ENCODE results near the gene SMYD4. TPM values are rescaled to one million over a fixed set of nuclear protein-coding genes. Genes with fewer than 3 reads are reported as not detected.

SMYD4 gene
- total RNA-seq, 1 experiment from 2014 or later = 9.3 TPM

GRCh38 chr17:1875597-1875996 lies 45.9 kb upstream of the SMYD4 start:
- CTCF ChIA-PET = no interaction called here
- DNase-seq (no peak), ATAC-seq (no peak)
- Histone ChIP-seq H3K4me1 (ENCODE audit: insufficient read depth, low read length) (no peaks in the 10 kb centered on the region), H3K36me3 (ENCODE audit: low read depth, low read length) (peaks cover 16% of the 10 kb centered on the region), H3F3A (ENCODE audit: low read length, unreplicated experiment) (no peaks in the 10 kb centered on the region), H3K4me2 (ENCODE audit: low read length) (no peak overlapping the region), H4K20me1 (ENCODE audit: low read length) (no peaks in the 10 kb centered on the region), H2AFZ (ENCODE audit: low read length) (no peak overlapping the region), H3K9me3 (ENCODE audit: low read length) (no peaks in the 10 kb centered on the region), H3K27me3 (ENCODE audit: low read length) (no peaks in the 10 kb centered on the region), H3K79me2 (ENCODE audit: low read length) (no peaks in the 10 kb centered on the region), H3K4me3 (ENCODE audit: low read length) (no peak overlapping the region), H3K9me2 (replicated peaks; ENCODE audit: low read length) (no peaks in the 10 kb centered on the region), H3K9ac (ENCODE audit: low read length) (no peak overlapping the region), H3K27ac (ENCODE audit: low read length) (no peak overlapping the region)
- POLR2A ChIA-PET (ENCODE audit: unreplicated experiment) = no interaction called here
- no peak for TF ChIP-seq EZH2phosphoT487 (IDR thresholded peaks at IDR 0.05; ENCODE audit: borderline replicate concordance, low read length)
- TF ChIP-seq EZH2 (IDR thresholded peaks at IDR 0.05; ENCODE audit: low read length, unreplicated experiment) = no peak
- no TSS peak for BruUV-seq (replicated peaks)
- intact Hi-C loops (cut with micrococcal nuclease) = no loop called here

GRCh38 chr17:1873418-1873817 lies 43.7 kb upstream of the SMYD4 start:
- no peak for ATAC-seq
- Histone ChIP-seq H3K79me2 (ENCODE audit: low read length) (no peaks in the 10 kb centered on the region), H3K27ac (ENCODE audit: low read length) (no peak overlapping the region), H4K20me1 (ENCODE audit: low read length) (no peaks in the 10 kb centered on the region), H3K9ac (ENCODE audit: low read length) (no peak overlapping the region), H3F3A (ENCODE audit: low read length, unreplicated experiment) (no peaks in the 10 kb centered on the region), H3K9me2 (replicated peaks; ENCODE audit: low read length) (no peaks in the 10 kb centered on the region), H3K9me3 (ENCODE audit: low read length) (no peaks in the 10 kb centered on the region), H3K4me2 (ENCODE audit: low read length) (no peak overlapping the region), H2AFZ (ENCODE audit: low read length) (no peak overlapping the region), H3K36me3 (ENCODE audit: low read depth, low read length) (peaks cover 7% of the 10 kb centered on the region; the same call in 1 of the 2 replicates), H3K4me1 (ENCODE audit: insufficient read depth, low read length) (no peaks in the 10 kb centered on the region), H3K4me3 (ENCODE audit: low read length) (no peak overlapping the region), H3K27me3 (ENCODE audit: low read length) (no peaks in the 10 kb centered on the region)
- no peak for DNase-seq
- TF ChIP-seq EZH2 (IDR thresholded peaks at IDR 0.05; ENCODE audit: low read length, unreplicated experiment) (no peak), EZH2phosphoT487 (IDR thresholded peaks at IDR 0.05; ENCODE audit: borderline replicate concordance, low read length) (no peak), CTCF (conservative IDR thresholded peaks at IDR 0.05; ENCODE audit: low read depth, low read length) (no peak)
- CTCF ChIA-PET = no interaction called here
- intact Hi-C loops (cut with micrococcal nuclease) = no loop called here
- POLR2A ChIA-PET (ENCODE audit: unreplicated experiment) = no interaction called here
- no TSS peak for BruUV-seq (replicated peaks)

- Histone ChIP-seq H3K4me2 (ENCODE audit: low read length) (no peak overlapping the region), H2AFZ (ENCODE audit: low read length) (no peak overlapping the region), H3K79me2 (ENCODE audit: low read length) (no peaks in the 10 kb centered on the region), H4K20me1 (ENCODE audit: low read length) (no peaks in the 10 kb centered on the region), H3K4me1 (ENCODE audit: insufficient read depth, low read length) (no peaks in the 10 kb centered on the region), H3K4me3 (ENCODE audit: low read length) (no peak overlapping the region), H3K36me3 (ENCODE audit: low read depth, low read length) (peaks cover 7% of the 10 kb centered on the region; the same call in 1 of the 2 replicates), H3K27ac (ENCODE audit: low read length) (no peak overlapping the region), H3F3A (ENCODE audit: low read length, unreplicated experiment) (no peaks in the 10 kb centered on the region), H3K27me3 (ENCODE audit: low read length) (no peaks in the 10 kb centered on the region), H3K9ac (ENCODE audit: low read length) (no peak overlapping the region), H3K9me2 (replicated peaks; ENCODE audit: low read length) (no peaks in the 10 kb centered on the region), H3K9me3 (ENCODE audit: low read length) (no peaks in the 10 kb centered on the region)
- ATAC-seq = no peak
- TF ChIP-seq CTCF (conservative IDR thresholded peaks at IDR 0.05; ENCODE audit: low read depth, low read length) (no peak), EZH2phosphoT487 (IDR thresholded peaks at IDR 0.05; ENCODE audit: borderline replicate concordance, low read length) (no peak), EZH2 (IDR thresholded peaks at IDR 0.05; ENCODE audit: low read length, unreplicated experiment) (no peak)
- DNase-seq = no peak
- ChIA-PET CTCF (no interaction called here), POLR2A (ENCODE audit: unreplicated experiment) (no interaction called here)
- intact Hi-C loops (cut with micrococcal nuclease) = no loop called here
- BruUV-seq (replicated peaks) = no TSS peak
Measured at GRCh38 chr17:1872976-1873375, 43.3 kb upstream of the SMYD4 start.

Measured in PC-3 (cell line).